ENCODE measurements around the gene SFTPA2. TPM values are rescaled to one million over a fixed set of nuclear protein-coding genes. Genes with fewer than 3 reads are reported as not detected.
"Not testable (repeated sequence)": the region's sequence is repeated elsewhere in the genome, so short reads cannot be mapped to it uniquely, and the experiment has no call there.

SFTPA2 gene
- total RNA-seq, 1 experiment from 2014 or later, result 2.8 TPM

GRCh38 chr10:79582096-79582495 is 21.9 kb upstream of the SFTPA2 start:
- H3K4me1 ChIP-seq (ENCODE audit: control insufficient read depth, insufficient read depth, low read length), result no peaks in the 10 kb centered on the region
- in situ Hi-C loops (cut with HindIII; ENCODE audit: low pct_unique_long_range_greater_than_20kb, low sequenced_read_pairs) (no loop called here), intact Hi-C loops (cut with micrococcal nuclease; ENCODE audit: unreplicated experiment) (no loop called here)
- no peaks in the 10 kb centered on the region for H3K36me3 ChIP-seq (ENCODE audit: control insufficient read depth, insufficient read depth, low read length)
- ChIA-PET CTCF (no interaction called here), POLR2A (no interaction called here)
- BruUV-seq (replicated peaks), result no TSS peak
- H3K27me3 ChIP-seq (ENCODE audit: control insufficient read depth, insufficient read depth, low read length), result peaks cover 35% of the 10 kb centered on the region
- ATAC-seq (no peak), DNase-seq (ENCODE audit: low read depth, low spot score) (no peak)
- H3K27ac ChIP-seq (ENCODE audit: low read length), result no peak overlapping the region
- no peak overlapping the region for H3K4me3 ChIP-seq (ENCODE audit: low read depth in 2 of 2, low read length in 2 of 2)
- no peak for TF ChIP-seq POLR2AphosphoS5 (IDR thresholded peaks at IDR 0.05; ENCODE audit: low read depth, low read length)
- TF ChIP-seq, protein P1, sequence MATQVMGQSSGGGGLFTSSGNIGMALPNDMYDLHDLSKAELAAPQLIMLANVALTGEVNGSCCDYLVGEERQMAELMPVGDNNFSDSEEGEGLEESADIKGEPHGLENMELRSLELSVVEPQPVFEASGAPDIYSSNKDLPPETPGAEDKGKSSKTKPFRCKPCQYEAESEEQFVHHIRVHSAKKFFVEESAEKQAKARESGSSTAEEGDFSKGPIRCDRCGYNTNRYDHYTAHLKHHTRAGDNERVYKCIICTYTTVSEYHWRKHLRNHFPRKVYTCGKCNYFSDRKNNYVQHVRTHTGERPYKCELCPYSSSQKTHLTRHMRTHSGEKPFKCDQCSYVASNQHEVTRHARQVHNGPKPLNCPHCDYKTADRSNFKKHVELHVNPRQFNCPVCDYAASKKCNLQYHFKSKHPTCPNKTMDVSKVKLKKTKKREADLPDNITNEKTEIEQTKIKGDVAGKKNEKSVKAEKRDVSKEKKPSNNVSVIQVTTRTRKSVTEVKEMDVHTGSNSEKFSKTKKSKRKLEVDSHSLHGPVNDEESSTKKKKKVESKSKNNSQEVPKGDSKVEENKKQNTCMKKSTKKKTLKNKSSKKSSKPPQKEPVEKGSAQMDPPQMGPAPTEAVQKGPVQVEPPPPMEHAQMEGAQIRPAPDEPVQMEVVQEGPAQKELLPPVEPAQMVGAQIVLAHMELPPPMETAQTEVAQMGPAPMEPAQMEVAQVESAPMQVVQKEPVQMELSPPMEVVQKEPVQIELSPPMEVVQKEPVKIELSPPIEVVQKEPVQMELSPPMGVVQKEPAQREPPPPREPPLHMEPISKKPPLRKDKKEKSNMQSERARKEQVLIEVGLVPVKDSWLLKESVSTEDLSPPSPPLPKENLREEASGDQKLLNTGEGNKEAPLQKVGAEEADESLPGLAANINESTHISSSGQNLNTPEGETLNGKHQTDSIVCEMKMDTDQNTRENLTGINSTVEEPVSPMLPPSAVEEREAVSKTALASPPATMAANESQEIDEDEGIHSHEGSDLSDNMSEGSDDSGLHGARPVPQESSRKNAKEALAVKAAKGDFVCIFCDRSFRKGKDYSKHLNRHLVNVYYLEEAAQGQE (IDR thresholded peaks at IDR 0.05; ENCODE audit: insufficient read depth in 1 of 2, low read depth in 2 of 2, low read length in 1 of 2), result no peak
- H3K9me3 ChIP-seq (ENCODE audit: control insufficient read depth, insufficient read depth, low read depth, low read length), result no peaks in the 10 kb centered on the region

DNA sequence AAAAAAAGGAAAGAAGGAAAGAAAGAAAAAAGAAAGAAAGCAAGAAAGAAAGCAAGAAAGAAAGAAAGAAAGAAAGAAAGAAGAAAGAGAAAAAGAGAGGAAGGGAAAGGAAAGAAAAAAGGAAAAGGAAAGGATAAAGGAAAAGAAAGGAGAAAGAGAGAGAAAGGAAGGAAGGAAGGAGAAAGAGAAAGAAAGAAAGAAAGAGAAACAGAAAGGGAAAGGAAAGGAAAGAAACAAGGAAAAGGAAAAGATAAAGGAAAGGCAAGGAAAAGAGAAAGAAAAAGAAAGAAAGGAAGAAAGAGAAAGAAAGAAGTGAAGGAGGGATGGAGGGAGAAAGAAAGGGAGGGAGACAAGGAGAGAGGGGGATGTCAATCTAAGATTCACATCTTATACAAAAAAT is 20.8 kb upstream of the SFTPA2 start:
- CTCF ChIA-PET, result no interaction called here
- H3K4me1 ChIP-seq (ENCODE audit: control insufficient read depth, insufficient read depth, low read length), result no peaks in the 10 kb centered on the region
- DNase-seq (ENCODE audit: low read depth, low spot score) (no peak), ATAC-seq (no peak)
- H3K27ac ChIP-seq (ENCODE audit: low read length), result no peak overlapping the region
- no peaks in the 10 kb centered on the region for H3K9me3 ChIP-seq (ENCODE audit: control insufficient read depth, insufficient read depth, low read depth, low read length)
- TF ChIP-seq CTCF (IDR thresholded peaks at IDR 0.05), result no peak
- no peak for TF ChIP-seq POLR2AphosphoS5 (IDR thresholded peaks at IDR 0.05; ENCODE audit: low read depth, low read length)
- no peak for TF ChIP-seq TCF7L2 (IDR thresholded peaks at IDR 0.05; ENCODE audit: low read depth, low read length)
- no TSS peak for BruUV-seq (replicated peaks)
- H3K4me3 ChIP-seq (ENCODE audit: low read depth in 2 of 2, low read length in 2 of 2), result no peak overlapping the region
- POLR2A ChIA-PET, result no interaction called here
- in situ Hi-C loops (cut with HindIII; ENCODE audit: low pct_unique_long_range_greater_than_20kb, low sequenced_read_pairs), result no loop called here
- intact Hi-C loops (cut with micrococcal nuclease; ENCODE audit: unreplicated experiment), result no loop called here
- no peaks in the 10 kb centered on the region for H3K36me3 ChIP-seq (ENCODE audit: control insufficient read depth, insufficient read depth, low read length)
- peaks cover 38% of the 10 kb centered on the region for H3K27me3 ChIP-seq (ENCODE audit: control insufficient read depth, insufficient read depth, low read length)

DNA sequence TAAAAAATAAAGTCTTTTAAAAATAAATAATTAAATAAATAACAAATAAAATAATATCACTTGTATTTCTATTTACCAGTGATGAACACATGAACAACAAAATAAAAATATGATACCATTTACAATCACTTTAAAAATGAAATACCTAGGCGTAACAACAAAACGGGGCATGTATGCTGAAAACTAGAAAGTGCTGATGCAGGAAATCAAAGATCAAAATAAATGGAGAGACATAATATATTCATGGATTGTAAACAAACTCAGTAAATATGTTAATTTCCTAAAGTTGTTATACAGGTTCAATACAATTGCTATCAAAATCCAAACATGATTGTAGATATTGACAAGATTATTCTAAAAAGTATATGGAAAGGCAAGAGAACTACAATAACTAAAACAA is 19.2 kb upstream of the SFTPA2 start:
- ChIA-PET CTCF (no interaction called here), POLR2A (no interaction called here)
- H3K36me3 ChIP-seq (ENCODE audit: control insufficient read depth, insufficient read depth, low read length), result no peaks in the 10 kb centered on the region
- intact Hi-C loops (cut with micrococcal nuclease; ENCODE audit: unreplicated experiment) (no loop called here), in situ Hi-C loops (cut with HindIII; ENCODE audit: low pct_unique_long_range_greater_than_20kb, low sequenced_read_pairs) (no loop called here)
- no TSS peak for BruUV-seq (replicated peaks)
- H3K4me3 ChIP-seq (ENCODE audit: low read depth in 2 of 2, low read length in 2 of 2), result no peak overlapping the region
- DNase-seq (ENCODE audit: low read depth, low spot score), result no peak
- no peaks in the 10 kb centered on the region for H3K4me1 ChIP-seq (ENCODE audit: control insufficient read depth, insufficient read depth, low read length)
- no peaks in the 10 kb centered on the region for H3K9me3 ChIP-seq (ENCODE audit: control insufficient read depth, insufficient read depth, low read depth, low read length)
- no peak for ATAC-seq
- TF ChIP-seq CTCF (IDR thresholded peaks at IDR 0.05), result no peak
- TF ChIP-seq, protein P1 (IDR thresholded peaks at IDR 0.05; ENCODE audit: insufficient read depth in 1 of 2, low read depth in 2 of 2, low read length in 1 of 2), result no peak
- no peak for TF ChIP-seq TCF7L2 (IDR thresholded peaks at IDR 0.05; ENCODE audit: low read depth, low read length)
- no peak for TF ChIP-seq SIN3A (IDR thresholded peaks at IDR 0.05; ENCODE audit: borderline replicate concordance, insufficient read depth, low read depth, low read length)
- H3K27ac ChIP-seq (ENCODE audit: low read length), result no peak overlapping the region
- H3K27me3 ChIP-seq (ENCODE audit: control insufficient read depth, insufficient read depth, low read length), result peaks cover 32% of the 10 kb centered on the region

DNA sequence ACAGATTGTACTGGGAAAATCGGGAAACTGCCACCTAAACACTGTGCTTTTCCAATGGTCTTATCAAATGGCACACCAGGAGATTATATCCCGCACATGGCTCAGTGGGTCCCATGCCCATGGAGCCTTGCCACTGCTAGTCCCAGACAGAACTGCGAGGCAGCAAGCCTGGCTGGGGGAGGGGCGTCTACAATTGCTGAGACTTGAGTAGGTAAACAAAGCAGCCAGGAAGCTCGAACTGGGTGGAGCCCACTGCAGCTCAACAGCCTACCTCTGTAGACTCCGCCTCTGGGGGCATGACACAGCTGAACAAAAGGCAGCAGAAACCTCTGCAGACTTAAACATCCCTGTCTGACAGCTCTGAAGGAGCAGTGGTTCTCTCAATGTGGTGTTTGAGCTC is 10.4 kb upstream of the SFTPA2 start:
- H3K27me3 ChIP-seq (ENCODE audit: control insufficient read depth, insufficient read depth, low read length), result peaks cover 15% of the 10 kb centered on the region
- ATAC-seq; intact Hi-C loops (cut with micrococcal nuclease; ENCODE audit: unreplicated experiment); H3K36me3 ChIP-seq (ENCODE audit: control insufficient read depth, insufficient read depth, low read length); H3K4me3 ChIP-seq (ENCODE audit: low read depth in 2 of 2, low read length in 2 of 2); BruUV-seq (replicated peaks); DNase-seq (ENCODE audit: low read depth, low spot score); H3K9me3 ChIP-seq (ENCODE audit: control insufficient read depth, insufficient read depth, low read depth, low read length); H3K4me1 ChIP-seq (ENCODE audit: control insufficient read depth, insufficient read depth, low read length); H3K27ac ChIP-seq (ENCODE audit: low read length); CTCF ChIA-PET; POLR2A ChIA-PET; in situ Hi-C loops (cut with HindIII; ENCODE audit: low pct_unique_long_range_greater_than_20kb, low sequenced_read_pairs): not testable (repeated sequence)
